HG03520 (cell line): ENCODE data around the gene ESPN.
"Not testable (repeated sequence)": the region's sequence is repeated elsewhere in the genome, so short reads cannot be mapped to it uniquely, and the experiment has no call there.

Source experiments
- ATAC-seq: cut with Tn5 transposase; IDR thresholded peaks from one replicate; pipeline ENCODE4 v1.9.1; 2021; ENCODE audit warnings: mild to moderate bottlenecking, moderate library complexity; ENCODE audit not compliant: unreplicated experiment

The ESPN gene

DNA sequence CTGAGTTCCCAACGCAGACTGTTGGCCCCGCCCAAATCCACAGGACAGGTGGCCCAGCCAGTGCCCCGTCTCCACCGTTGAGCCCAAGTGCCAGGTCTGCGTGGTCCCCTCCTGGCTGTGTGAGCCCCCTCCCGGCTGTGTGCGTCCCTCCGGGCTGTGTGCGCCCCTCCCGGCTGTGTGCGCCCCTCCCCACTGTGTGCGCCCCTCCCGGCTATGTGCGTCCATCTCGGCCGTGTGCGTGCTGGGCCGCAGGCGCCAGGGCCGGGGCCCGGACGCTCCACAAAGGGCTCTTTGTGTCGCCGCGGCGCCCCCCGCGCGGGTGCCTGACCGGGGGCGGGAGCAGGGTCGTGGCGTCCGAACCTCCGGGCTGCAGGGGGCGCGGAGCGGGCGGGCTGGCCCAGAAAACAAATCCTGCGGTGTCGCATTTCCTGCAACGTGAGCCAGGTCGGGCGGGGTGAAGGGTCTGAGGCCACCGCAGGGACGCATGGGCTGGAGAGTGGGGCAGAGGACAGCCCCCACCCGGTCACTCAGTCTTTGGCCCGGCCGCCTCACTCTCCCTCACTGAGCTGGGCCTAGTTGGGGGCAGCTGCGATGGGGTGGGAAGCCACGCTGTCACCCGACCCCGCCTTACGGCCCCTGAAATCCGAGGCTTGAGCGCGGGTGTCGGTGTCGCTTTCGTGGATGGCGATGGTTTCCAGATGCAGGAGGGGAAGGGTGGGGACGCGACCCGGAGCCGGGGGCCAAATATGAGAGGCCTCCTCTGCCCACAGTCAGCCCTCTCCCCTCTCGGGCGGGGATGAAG is 22.6 kb downstream of the ESPN start:
- no peak for ATAC-seq

DNA sequence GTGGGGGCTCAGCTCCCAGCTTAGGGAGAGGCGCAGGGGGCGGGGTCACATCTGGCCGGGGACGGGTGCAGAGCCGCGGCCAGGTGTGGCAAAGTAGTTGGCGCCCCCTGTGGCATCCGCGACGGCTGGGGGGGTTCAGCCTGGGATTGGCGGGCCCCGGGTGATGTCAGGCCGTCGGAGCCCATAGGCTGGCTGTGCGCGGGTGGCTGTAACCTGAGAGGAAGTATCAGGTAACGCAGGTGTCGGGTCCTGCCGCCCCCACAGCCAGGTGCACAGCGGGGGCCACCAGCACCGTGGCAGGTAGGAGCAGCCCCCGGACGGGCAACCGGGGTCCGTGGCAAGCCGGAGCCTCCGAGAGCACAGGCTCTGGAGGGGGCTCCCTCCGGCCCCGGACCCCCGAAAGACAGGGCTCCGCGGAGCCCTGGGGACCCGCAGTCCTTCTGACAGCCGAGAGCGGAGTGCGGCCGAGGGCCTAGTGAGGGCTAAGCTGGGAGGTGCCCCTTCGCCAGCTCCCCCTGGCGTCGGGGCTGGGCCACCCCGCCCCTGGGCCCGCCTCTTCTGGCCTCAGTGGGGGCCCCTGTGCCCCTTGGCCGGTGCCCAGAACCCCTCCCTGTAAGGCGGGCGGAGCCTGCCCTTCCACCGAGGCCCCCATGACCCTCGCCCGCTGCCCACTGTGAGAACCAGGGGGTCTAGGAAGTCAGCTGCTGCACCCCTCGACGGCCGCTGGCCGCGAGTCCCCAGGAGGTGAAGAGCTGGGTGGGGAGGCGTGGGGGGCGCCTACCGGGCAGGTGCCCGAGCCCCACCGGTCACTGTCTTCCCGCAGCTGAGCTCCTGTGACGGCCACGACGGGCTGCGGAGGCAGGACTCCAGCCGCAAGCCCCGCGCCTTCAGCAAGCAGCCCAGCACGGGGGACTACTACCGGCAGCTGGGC is 23.5 kb downstream of the ESPN start:
- no peak for ATAC-seq

GRCh38 chr1:6448749-6449631 is 24.4 kb downstream of the ESPN start:
- ATAC-seq: no peak

- ATAC-seq: no peak
Observed at GRCh38 chr1:6450005-6450450, 25.5 kb downstream of the ESPN start.

GRCh38 chr1:6450486-6450885 is 25.9 kb downstream of the ESPN start:
- ATAC-seq: not testable (repeated sequence)

DNA sequence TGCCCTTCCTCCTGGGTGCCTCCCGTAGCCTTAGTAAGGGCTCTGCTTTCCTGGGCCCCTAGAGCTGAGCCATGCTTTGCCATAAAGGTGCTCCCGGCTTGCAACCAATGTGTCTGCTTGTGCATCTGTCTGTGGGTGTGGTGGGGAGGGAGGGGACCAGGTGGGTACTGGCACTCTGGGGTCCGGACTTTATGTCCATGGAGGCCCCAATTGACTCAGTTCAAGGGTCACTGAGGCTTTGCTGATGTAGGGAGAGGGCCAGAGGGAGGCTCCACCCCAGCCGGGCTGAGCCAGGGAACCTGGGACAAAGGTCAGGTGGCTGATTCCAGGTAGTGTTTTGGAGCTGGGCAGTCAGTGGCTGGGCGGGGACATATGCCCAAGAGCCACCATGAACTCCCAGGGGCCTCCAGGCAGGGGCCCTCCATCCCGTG is 26.4 kb downstream of the ESPN start:
- no peak for ATAC-seq

- ATAC-seq: not testable (repeated sequence)
Observed at GRCh38 chr1:6453895-6454855, 29.6 kb downstream of the ESPN start.

DNA sequence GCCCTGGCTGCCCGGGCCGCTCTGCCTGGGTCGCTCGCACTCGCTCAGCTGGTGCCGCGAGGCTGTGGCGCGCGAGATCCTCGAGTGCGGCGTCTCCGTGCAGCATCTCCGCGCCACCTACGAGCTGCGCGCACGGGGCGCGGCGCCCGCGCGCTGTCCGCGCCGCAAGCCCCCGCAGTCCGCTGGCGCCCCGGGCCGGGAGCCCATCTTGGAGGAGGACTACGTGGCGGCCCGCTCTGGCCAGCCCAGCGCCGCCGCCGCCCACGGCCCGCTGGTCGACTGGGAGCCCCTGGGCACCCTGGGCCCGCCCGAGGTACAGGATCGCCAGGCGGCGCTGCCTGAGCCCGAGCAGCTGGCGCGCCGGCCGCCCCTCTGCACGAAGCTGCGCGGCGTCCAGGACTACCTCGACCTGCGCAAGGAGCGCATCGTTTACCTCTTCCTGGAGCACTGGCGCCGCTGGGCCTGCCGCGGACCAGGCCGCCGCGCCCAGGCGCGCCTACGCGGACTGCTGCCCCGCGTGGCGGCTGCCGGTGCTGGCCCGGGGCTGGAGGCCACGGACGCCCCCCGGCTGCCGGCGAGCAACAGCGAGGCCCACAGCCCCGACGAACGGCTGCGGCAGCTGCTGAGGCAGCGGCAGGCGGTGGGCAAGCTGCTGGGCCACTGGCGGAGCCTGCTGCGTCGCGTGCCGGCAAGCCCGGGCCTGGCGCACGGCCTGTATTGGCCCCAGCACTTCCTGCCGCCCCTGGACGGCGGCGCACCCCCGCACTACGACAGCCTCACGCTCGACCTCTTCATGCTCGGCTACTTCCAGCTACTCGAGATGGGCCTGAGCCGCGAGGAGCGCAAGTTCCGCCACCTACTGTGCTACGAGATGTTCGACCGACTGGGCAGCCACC is 30.5 kb downstream of the ESPN start:
- no peak for ATAC-seq

DNA sequence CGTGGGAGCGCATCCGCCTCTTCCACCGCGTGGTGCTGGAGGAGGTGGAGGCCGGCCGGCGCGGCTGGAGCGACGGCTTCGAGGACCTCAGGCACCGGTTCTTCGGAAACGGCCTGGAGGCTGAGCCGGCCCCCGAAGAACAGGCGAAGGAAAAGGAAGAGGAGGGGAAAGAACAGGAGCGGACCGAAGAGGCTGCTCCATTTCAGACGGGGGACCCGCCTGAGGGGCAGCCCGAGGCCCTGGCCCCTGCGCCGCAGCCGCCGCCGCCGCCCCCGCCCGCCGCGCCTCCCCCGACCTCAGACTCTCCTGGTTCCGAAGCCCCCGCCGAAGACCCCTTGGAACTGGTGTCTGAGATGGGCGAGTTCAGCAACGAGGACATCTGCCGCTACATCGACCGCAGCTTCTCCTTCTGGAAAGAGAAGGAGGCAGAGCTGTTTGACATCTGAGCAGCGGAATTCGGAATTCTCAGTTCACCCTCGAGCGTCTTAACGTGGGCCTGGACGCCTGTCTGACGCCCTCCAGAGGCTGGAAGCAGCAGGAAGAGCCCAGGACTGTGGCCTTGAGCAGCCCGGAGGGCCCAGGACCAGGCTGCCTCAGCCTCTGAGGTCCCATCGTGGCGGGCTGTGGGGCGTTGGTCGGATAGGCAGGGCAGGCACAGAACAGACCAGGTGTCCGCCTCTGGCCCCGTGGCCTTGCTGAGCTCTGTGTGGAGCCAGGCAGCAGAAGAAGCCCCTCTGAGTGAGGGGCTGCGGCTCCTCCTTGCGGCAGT is 31.4 kb downstream of the ESPN start:
- ATAC-seq: not testable (repeated sequence)

- ATAC-seq: no peak
Observed at GRCh38 chr1:6456800-6457466, 32.4 kb downstream of the ESPN start.

DNA sequence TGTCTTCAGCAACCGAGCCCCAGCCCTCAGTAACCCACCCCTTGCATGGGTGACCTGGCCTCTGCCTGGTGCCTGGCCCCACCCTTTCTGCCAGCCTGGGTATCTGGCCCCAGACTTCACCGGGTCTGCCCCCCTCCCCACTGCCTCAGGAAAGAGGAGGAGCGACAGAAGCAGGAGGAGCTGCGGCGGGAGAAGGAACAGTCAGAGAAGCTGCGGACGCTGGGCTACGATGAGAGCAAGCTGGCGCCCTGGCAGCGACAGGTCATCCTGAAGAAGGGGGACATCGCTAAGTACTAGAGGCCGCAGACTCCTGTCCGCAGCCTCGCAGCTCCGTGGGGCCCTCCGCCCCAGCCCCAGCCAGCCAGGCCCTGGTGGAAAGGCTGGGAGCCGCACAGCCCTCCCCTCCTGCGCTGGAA is 35.3 kb downstream of the ESPN start:
- ATAC-seq: no peak

DNA sequence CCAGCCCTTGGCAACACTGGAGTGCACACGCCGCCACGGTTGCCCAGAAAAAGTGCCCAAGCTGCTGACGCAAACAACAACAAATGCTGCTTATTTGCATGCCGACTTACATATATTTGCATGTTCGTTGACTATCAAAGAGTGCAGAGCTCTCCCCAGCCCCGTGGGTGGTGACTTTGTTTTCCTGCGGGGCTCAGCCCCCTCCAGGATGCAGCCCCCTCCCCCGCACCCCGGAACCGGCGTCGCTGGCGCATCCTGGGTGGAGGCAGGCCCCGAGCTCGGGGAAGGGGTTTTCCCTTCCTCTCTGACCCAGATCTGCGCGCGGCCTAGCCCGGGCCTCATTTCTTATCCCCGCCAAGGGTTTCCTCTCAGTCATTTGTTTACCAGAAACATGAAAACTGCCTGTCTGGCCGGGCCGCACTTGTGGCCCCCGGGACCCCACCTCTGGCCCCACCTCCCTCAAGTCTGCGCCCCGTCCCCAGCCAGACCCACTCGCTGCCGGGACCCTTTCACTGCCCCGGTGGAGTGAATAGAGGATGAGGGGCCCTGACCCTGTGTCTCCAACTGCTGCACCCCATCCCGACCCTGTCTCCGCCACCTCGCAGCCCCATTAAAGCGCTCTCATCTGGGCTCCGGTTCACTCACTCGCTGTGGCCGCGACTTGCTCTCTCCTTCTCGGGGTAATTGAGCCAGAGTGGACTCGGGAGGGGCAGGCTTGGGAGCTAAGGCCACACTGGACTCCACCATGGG is 35.9 kb downstream of the ESPN start:
- no peak for ATAC-seq

- no peak for ATAC-seq
Observed at GRCh38 chr1:6461051-6461530, 36.5 kb downstream of the ESPN start.

DNA sequence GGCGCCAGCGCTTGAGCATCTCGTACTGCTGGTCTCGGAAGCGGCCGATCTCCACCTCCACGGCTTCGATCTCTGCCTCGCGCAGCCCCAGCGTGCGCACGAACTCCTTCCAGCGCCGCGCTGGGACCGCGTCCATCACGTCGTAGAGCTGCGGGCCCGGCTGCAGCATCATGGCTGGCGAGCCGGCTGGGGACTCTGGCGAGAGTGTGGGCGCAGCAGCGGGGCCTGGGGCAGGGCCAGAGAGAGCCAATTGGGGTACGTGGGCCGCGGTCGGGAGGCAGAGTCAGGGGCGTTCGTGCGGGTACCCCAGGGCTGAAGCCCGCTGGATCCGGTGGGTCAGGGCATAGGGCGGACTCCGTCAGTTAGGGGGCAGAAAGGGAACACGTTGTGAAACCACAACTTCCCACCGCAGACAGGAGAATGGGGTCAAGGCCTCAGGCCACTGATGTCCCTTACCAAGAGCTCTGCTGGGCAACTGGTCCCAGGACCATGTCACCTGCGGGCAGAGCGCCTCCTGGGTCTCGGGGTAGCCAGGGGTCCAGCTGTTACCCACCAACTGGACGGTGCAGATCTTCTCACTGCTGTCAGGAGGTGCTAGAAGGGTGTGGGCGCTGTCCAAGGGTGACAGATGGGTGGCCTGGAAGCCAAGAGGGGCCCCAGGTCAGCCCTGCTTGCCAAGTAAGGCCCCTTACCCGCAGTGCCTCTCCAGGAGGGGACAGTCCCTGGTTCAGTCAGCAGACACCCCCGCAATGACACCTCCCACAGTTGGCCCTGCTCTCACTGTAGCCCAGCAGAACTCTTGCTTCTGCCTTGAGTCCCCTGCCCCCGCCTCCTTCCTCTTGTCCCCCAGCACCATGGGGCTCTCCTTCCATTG is 37.2 kb downstream of the ESPN start:
- no peak for ATAC-seq

DNA sequence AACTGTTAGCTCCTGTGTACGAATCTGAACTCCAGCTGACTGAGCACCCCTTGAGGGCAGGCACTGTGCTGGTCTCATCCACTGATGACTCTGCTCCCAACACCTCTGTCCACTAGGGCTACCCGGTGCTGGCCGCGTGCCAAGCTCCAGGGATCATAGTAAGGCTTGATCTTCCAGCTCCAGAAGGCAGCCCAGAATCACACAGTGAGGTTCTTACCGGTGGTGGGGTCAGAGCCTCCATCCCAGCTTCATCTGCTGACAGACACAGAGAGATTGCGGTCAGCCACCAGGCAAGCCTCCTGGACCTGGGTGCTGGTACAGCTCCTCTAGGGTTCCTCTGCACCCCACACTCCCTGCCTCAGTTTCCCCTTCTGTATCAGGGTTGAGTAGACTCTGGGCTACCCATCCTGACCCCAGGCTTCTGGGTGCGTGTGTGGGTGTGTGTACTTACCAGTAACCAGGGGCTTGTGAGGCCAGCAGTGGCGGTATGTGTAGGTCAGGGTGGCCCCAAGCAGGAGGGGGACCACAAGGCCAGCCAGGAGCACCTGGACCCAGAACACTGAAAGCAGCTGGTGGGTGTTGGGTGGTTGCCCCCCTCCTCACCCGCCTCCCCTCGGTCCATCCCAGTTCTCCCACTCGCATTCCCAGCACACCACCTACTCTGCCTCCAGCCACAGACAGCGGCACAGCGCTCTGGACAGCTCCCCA is 38.0 kb downstream of the ESPN start:
- no peak for ATAC-seq
